Measurements from ENCODE around the gene GRM7.

The GRM7 gene

GRCh38 chr3:7209098-7209497 is 348.2 kb downstream of the GRM7 start:
- H3K4me3 ChIP-seq (ENCODE audit: low read depth in 1 of 2, low read length in 2 of 2), result no peak overlapping the region

GRCh38 chr3:7211740-7212139 is 350.8 kb downstream of the GRM7 start:
- Histone ChIP-seq H3K9me3 (ENCODE audit: control insufficient read depth in 1 of 2, low read length in 2 of 2) (no peaks in the 10 kb centered on the region), H3K9ac (ENCODE audit: low read depth in 1 of 2, low read length in 2 of 2) (no peak overlapping the region), H3K27me3 (ENCODE audit: control insufficient read depth in 1 of 2, insufficient read depth in 2 of 2, low read length in 2 of 2) (no peaks in the 10 kb centered on the region), H3K27ac (ENCODE audit: low read depth, low read length) (no peak overlapping the region), H3K4me3 (ENCODE audit: low read depth in 1 of 2, low read length in 2 of 2) (no peak overlapping the region), H3K4me1 (ENCODE audit: control insufficient read depth in 1 of 2, insufficient read depth in 2 of 2, low read length in 2 of 2) (no peaks in the 10 kb centered on the region), H3K36me3 (ENCODE audit: control insufficient read depth in 1 of 2, insufficient read depth in 2 of 2, low read length in 2 of 2) (no peaks in the 10 kb centered on the region)

More at GRCh38 chr3:7209098-7209497, 348.2 kb downstream of the GRM7 start:
- Histone ChIP-seq H3K27ac (ENCODE audit: low read depth, low read length) (no peak overlapping the region), H3K4me1 (ENCODE audit: control insufficient read depth in 1 of 2, insufficient read depth in 2 of 2, low read length in 2 of 2) (peaks cover 0 to 6% of the 10 kb centered on the region in 2 donors), H3K9me3 (ENCODE audit: control insufficient read depth in 1 of 2, low read length in 2 of 2) (no peaks in the 10 kb centered on the region), H3K27me3 (ENCODE audit: control insufficient read depth in 1 of 2, insufficient read depth in 2 of 2, low read length in 2 of 2) (no peaks in the 10 kb centered on the region), H3K9ac (ENCODE audit: low read depth in 1 of 2, low read length in 2 of 2) (no peak overlapping the region), H3K36me3 (ENCODE audit: control insufficient read depth in 1 of 2, insufficient read depth in 2 of 2, low read length in 2 of 2) (no peaks in the 10 kb centered on the region)

DNA sequence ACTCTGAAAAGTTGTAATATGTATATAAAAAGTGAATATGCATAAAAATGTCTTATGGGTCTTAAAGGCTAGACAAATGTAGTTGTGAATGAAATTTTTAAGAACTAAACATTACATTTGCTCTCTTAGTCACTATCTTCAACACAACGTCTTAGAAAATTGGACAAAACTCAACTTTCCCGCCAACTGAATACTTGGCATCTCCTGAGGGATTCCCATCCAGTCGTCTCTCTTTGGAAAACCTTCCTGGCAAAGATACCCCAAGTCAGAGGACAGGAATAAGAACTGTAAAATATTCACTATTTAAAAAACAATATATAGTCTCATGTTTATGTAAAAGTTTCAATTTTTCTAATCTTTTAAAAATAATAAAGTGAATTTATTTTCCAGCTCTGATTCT is 354.8 kb downstream of the GRM7 start:
- Histone ChIP-seq H3K9ac (ENCODE audit: low read depth in 1 of 2, low read length in 2 of 2) (no peak overlapping the region), H3K9me3 (ENCODE audit: control insufficient read depth in 1 of 2, low read length in 2 of 2) (no peaks in the 10 kb centered on the region), H3K4me1 (ENCODE audit: control insufficient read depth in 1 of 2, insufficient read depth in 2 of 2, low read length in 2 of 2) (no peaks in the 10 kb centered on the region), H3K36me3 (ENCODE audit: control insufficient read depth in 1 of 2, insufficient read depth in 2 of 2, low read length in 2 of 2) (no peaks in the 10 kb centered on the region), H3K27ac (ENCODE audit: low read depth, low read length) (no peak overlapping the region), H3K27me3 (ENCODE audit: control insufficient read depth in 1 of 2, insufficient read depth in 2 of 2, low read length in 2 of 2) (no peaks in the 10 kb centered on the region), H3K4me3 (ENCODE audit: low read depth in 1 of 2, low read length in 2 of 2) (no peak overlapping the region)

GRCh38 chr3:7226393-7226792 is 365.5 kb downstream of the GRM7 start:
- no peak overlapping the region for H3K27ac ChIP-seq (ENCODE audit: low read depth, low read length)
- H3K27me3 ChIP-seq (ENCODE audit: control insufficient read depth in 1 of 2, insufficient read depth in 2 of 2, low read length in 2 of 2), result no peaks in the 10 kb centered on the region
- no peaks in the 10 kb centered on the region for H3K36me3 ChIP-seq (ENCODE audit: control insufficient read depth in 1 of 2, insufficient read depth in 2 of 2, low read length in 2 of 2)
- H3K9me3 ChIP-seq (ENCODE audit: control insufficient read depth in 1 of 2, low read length in 2 of 2), result no peaks in the 10 kb centered on the region
- no peak overlapping the region for H3K4me3 ChIP-seq (ENCODE audit: low read depth in 1 of 2, low read length in 2 of 2)
- H3K9ac ChIP-seq (ENCODE audit: low read depth in 1 of 2, low read length in 2 of 2), result no peak overlapping the region
- H3K4me1 ChIP-seq (ENCODE audit: control insufficient read depth in 1 of 2, insufficient read depth in 2 of 2, low read length in 2 of 2), result no peaks in the 10 kb centered on the region

- Histone ChIP-seq H3K4me1 (ENCODE audit: control insufficient read depth in 1 of 2, insufficient read depth in 2 of 2, low read length in 2 of 2) (no peaks in the 10 kb centered on the region), H3K9ac (ENCODE audit: low read depth in 1 of 2, low read length in 2 of 2) (no peak overlapping the region), H3K4me3 (ENCODE audit: low read depth in 1 of 2, low read length in 2 of 2) (no peak overlapping the region), H3K27ac (ENCODE audit: low read depth, low read length) (no peak overlapping the region), H3K9me3 (ENCODE audit: control insufficient read depth in 1 of 2, low read length in 2 of 2) (no peaks in the 10 kb centered on the region), H3K27me3 (ENCODE audit: control insufficient read depth in 1 of 2, insufficient read depth in 2 of 2, low read length in 2 of 2) (no peaks in the 10 kb centered on the region), H3K36me3 (ENCODE audit: control insufficient read depth in 1 of 2, insufficient read depth in 2 of 2, low read length in 2 of 2) (no peaks in the 10 kb centered on the region)
Observed at GRCh38 chr3:7238565-7239295, 377.8 kb downstream of the GRM7 start.

GRCh38 chr3:7241584-7242302 is 380.8 kb downstream of the GRM7 start:
- Histone ChIP-seq H3K4me3 (ENCODE audit: low read depth in 1 of 2, low read length in 2 of 2) (no peak overlapping the region), H3K36me3 (ENCODE audit: control insufficient read depth in 1 of 2, insufficient read depth in 2 of 2, low read length in 2 of 2) (no peaks in the 10 kb centered on the region), H3K27ac (ENCODE audit: low read depth, low read length) (no peak overlapping the region), H3K27me3 (ENCODE audit: control insufficient read depth in 1 of 2, insufficient read depth in 2 of 2, low read length in 2 of 2) (no peaks in the 10 kb centered on the region), H3K4me1 (ENCODE audit: control insufficient read depth in 1 of 2, insufficient read depth in 2 of 2, low read length in 2 of 2) (no peaks in the 10 kb centered on the region), H3K9ac (ENCODE audit: low read depth in 1 of 2, low read length in 2 of 2) (no peak overlapping the region), H3K9me3 (ENCODE audit: control insufficient read depth in 1 of 2, low read length in 2 of 2) (no peaks in the 10 kb centered on the region)

GRCh38 chr3:7242303-7242635 is 381.4 kb downstream of the GRM7 start:
- H3K27ac ChIP-seq (ENCODE audit: low read depth, low read length), result no peak overlapping the region
- no peaks in the 10 kb centered on the region for H3K9me3 ChIP-seq (ENCODE audit: control insufficient read depth in 1 of 2, low read length in 2 of 2)
- no peaks in the 10 kb centered on the region for H3K27me3 ChIP-seq (ENCODE audit: control insufficient read depth in 1 of 2, insufficient read depth in 2 of 2, low read length in 2 of 2)
- H3K9ac ChIP-seq (ENCODE audit: low read depth in 1 of 2, low read length in 2 of 2), result no peak overlapping the region
- H3K4me3 ChIP-seq (ENCODE audit: low read depth in 1 of 2, low read length in 2 of 2), result no peak overlapping the region
- no peaks in the 10 kb centered on the region for H3K36me3 ChIP-seq (ENCODE audit: control insufficient read depth in 1 of 2, insufficient read depth in 2 of 2, low read length in 2 of 2)
- H3K4me1 ChIP-seq (ENCODE audit: control insufficient read depth in 1 of 2, insufficient read depth in 2 of 2, low read length in 2 of 2), result no peaks in the 10 kb centered on the region

DNA sequence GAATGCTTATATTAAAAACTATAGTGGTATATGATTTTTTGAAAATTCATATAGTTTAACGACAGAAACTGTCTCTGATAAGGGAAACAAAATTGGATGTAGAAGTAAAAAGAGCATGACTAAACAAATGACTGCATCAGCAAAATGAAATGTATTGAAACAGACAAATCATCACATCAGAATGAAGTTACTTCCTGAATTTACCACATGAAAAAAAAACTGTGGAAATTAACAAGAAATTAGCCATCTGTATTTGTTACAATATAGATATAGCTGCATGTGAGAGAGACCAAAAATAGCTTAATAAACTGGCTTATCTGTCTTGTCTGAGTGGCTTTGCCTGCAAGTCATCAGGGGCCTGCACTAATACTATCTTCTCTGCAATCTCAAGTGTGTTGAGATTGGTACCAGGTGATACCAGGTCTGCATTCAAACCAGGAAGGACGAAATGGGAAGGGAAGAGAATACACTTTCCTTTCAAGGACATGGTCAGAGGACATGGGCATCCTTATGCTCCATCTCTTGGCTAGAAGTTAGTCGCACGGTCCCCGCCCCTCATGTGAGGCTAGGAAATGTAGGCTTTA is 388.7 kb downstream of the GRM7 start:
- H3K36me3 ChIP-seq (ENCODE audit: control insufficient read depth in 1 of 2, insufficient read depth in 2 of 2, low read length in 2 of 2), result no peaks in the 10 kb centered on the region
- no peaks in the 10 kb centered on the region for H3K4me1 ChIP-seq (ENCODE audit: control insufficient read depth in 1 of 2, insufficient read depth in 2 of 2, low read length in 2 of 2)
- no peak overlapping the region for H3K27ac ChIP-seq (ENCODE audit: low read depth, low read length)
- no peak overlapping the region for H3K9ac ChIP-seq (ENCODE audit: low read depth in 1 of 2, low read length in 2 of 2)
- no peaks in the 10 kb centered on the region for H3K27me3 ChIP-seq (ENCODE audit: control insufficient read depth in 1 of 2, insufficient read depth in 2 of 2, low read length in 2 of 2)
- no peak overlapping the region for H3K4me3 ChIP-seq (ENCODE audit: low read depth in 1 of 2, low read length in 2 of 2)
- H3K9me3 ChIP-seq (ENCODE audit: control insufficient read depth in 1 of 2, low read length in 2 of 2), result no peaks in the 10 kb centered on the region

GRCh38 chr3:7254251-7254650 is 393.3 kb downstream of the GRM7 start:
- Histone ChIP-seq H3K27me3 (ENCODE audit: control insufficient read depth in 1 of 2, insufficient read depth in 2 of 2, low read length in 2 of 2) (no peaks in the 10 kb centered on the region), H3K9ac (ENCODE audit: low read depth in 1 of 2, low read length in 2 of 2) (no peak overlapping the region), H3K4me1 (ENCODE audit: control insufficient read depth in 1 of 2, insufficient read depth in 2 of 2, low read length in 2 of 2) (no peaks in the 10 kb centered on the region), H3K27ac (ENCODE audit: low read depth, low read length) (no peak overlapping the region), H3K9me3 (ENCODE audit: control insufficient read depth in 1 of 2, low read length in 2 of 2) (no peaks in the 10 kb centered on the region), H3K4me3 (ENCODE audit: low read depth in 1 of 2, low read length in 2 of 2) (no peak overlapping the region), H3K36me3 (ENCODE audit: control insufficient read depth in 1 of 2, insufficient read depth in 2 of 2, low read length in 2 of 2) (no peaks in the 10 kb centered on the region)

GRCh38 chr3:7260975-7261374 is 400.1 kb downstream of the GRM7 start:
- no peaks in the 10 kb centered on the region for H3K4me1 ChIP-seq (ENCODE audit: control insufficient read depth in 1 of 2, insufficient read depth in 2 of 2, low read length in 2 of 2)
- no peaks in the 10 kb centered on the region for H3K27me3 ChIP-seq (ENCODE audit: control insufficient read depth in 1 of 2, insufficient read depth in 2 of 2, low read length in 2 of 2)
- H3K9me3 ChIP-seq (ENCODE audit: control insufficient read depth in 1 of 2, low read length in 2 of 2), result no peaks in the 10 kb centered on the region
- H3K36me3 ChIP-seq (ENCODE audit: control insufficient read depth in 1 of 2, insufficient read depth in 2 of 2, low read length in 2 of 2), result no peaks in the 10 kb centered on the region
- no peak overlapping the region for H3K9ac ChIP-seq (ENCODE audit: low read depth in 1 of 2, low read length in 2 of 2)
- no peak overlapping the region for H3K27ac ChIP-seq (ENCODE audit: low read depth, low read length)
- no peak overlapping the region for H3K4me3 ChIP-seq (ENCODE audit: low read depth in 1 of 2, low read length in 2 of 2)
